Activated CD4-positive, CD25-positive, alpha-beta regulatory T cell treated with anti-CD3 and anti-CD28 coated beads, Interleukin-2, amount 50 U/mL, for 72 hours (primary cell): Measurements from ENCODE around the gene NCDN.
A peak's percentile ranks its signal among the peaks of the same experiment; 100 is the strongest.

ENCODE experiments used
- DNase-seq: peaks from one replicate; pipeline ENCODE4 v3.0.0; 2021

NCDN gene, protein sequence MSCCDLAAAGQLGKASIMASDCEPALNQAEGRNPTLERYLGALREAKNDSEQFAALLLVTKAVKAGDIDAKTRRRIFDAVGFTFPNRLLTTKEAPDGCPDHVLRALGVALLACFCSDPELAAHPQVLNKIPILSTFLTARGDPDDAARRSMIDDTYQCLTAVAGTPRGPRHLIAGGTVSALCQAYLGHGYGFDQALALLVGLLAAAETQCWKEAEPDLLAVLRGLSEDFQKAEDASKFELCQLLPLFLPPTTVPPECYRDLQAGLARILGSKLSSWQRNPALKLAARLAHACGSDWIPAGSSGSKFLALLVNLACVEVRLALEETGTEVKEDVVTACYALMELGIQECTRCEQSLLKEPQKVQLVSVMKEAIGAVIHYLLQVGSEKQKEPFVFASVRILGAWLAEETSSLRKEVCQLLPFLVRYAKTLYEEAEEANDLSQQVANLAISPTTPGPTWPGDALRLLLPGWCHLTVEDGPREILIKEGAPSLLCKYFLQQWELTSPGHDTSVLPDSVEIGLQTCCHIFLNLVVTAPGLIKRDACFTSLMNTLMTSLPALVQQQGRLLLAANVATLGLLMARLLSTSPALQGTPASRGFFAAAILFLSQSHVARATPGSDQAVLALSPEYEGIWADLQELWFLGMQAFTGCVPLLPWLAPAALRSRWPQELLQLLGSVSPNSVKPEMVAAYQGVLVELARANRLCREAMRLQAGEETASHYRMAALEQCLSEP

DNA sequence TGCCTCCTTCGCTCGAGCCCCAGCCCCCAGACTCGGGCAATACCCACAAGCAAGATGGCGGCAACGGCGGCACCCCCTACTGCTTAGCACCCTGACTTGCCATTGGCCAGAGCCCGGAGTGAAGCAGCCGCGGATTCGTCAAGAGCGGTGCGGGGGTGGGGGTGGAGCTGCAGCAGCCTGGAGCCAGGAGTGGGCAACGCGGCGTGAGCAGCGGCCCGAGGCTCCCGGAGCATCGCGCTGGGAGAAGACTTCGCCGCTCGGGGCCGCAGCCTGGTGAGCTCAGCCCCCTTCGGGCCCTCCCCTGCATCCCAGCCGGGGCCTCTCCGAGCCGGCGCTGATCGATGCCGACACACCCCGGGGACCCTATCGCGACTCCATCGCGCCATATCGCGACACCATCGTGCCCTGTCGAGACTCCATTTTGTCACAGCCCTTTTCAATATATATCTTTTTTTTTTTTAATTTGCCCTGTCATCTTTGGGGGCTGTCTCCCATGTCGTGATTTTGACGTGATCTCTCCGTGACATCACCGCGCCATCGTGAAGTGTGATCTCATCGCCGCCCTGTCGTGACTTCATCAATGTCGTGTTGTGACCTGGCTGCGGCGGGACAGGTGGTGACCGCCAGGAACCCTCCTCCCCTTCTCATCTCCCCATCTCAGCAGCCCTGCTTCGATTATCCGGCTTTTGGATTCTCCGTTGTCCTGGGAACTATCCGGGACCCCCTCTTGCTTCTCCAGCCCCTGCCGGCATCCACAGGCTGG, at the start of gene NCDN:
TSS of gene NCDN (plus strand) at position 189 of the 763 bp plus-strand sequence. CDS start at position 581, 392 bp downstream.
- DNase-seq = peak; percentile 94

DNA sequence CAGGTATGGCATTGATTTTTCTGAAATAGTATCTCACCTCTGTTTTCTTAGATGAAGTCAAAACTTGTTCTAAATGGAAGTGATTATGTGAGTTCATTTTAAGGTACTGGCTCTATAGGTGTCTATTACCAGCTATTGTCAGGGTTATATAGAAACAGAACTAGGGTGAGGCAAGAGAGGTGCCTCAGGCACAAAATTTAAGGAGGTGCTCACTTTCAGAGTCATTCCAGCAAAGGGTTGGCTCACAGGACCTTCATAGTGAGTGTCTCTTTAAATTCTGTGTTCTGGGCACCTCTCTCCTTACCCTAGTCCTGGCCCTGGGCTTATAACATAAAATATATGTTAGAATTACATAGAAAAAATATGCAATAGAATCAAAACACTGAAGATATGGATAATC, 49.7 kb upstream of the NCDN start:
- no peak for DNase-seq

DNA sequence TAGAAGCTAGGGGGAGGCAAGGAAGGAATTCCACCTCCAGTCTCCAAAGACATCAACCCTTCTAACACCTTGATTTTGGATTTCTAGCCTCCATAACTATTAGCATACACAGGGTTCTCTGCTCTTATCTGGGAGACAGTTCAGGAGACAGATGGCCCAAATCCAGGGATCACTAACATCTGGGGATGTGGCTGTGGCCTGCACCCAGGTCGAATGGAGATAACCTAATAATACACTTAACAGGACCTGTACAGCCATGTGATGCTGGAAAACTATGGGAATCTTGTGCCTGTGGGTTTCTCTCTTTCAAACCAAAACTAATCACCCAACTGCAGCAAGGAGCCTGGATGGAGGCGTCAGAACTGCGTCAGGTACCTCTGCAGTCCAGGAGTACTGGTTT, 48.0 kb upstream of the NCDN start:
- DNase-seq = no peak

DNA sequence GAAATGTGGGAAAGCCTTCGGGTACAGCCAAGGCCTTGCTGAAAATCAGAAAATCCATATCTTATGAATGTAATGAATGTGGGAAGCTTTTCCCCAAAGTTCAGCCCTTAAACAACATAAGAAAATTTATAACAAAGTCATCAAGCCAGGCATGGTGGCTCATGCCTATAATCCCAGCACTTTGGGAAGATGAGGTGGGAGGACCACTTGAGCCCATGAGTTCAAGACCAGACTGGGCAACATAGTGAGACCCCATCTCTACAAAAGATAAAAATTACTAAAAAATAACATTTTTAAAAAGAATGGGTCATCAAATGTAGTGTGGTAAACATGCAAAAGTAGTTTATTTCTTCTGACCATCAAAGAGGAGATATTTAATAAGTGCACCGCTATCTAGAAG, 46.3 kb upstream of the NCDN start:
- no peak for DNase-seq

DNA sequence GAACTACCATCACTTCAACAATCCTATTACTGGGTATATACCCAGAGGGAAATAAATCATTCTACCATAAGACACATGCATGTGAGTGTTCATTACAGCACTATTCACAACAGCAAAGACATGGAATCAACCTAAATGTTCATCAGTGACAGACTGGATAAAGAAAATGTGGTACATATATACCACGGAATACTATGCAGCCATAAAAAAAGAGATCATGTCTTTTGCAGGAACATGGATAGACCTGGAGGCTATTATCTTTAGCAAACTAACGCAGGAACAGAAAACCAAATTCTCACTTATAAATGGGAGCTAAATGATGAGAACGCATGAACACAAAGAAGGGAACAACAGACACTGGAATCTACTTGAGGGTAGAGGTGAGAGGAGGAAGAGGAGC, 39.4 kb upstream of the NCDN start:
- no peak for DNase-seq

DNA sequence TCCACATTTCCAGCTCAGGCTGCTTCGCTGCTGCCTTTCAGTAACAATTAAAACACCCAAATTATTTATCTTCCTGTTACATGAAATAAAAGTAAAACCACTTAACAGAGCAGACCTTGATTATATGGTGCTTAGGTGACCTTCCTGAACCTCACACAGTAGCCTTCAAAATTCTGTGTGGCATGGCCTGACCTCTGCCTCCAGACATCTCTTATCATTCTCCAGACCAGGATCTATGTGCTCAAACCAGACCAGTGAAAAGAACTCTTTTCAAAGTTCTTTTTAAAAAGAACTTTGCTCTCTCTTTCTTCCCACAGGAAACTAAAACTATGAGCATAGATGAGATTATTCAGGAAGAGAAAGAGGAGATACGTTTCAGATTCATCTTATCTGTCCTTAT, 38.2 kb upstream of the NCDN start:
- DNase-seq = no peak

DNA sequence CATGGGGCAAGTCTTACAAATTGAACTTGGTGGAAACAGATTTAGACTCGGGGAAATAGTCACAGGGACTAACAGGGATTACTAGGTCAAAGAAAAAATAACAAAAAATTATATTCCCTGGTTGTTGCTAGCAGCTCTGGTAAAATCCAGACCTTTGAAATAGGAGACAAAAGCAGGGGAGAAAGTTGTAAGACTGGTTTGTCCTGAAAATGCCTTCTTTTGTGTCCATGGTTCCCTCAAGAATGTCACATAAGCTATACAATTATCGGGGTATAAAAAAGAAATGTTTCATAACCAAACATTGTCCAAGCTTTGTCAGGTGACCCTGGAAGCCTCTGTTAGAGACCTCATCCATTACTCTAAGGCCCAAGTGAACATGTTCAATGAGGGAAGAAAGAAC, 33.5 kb upstream of the NCDN start:
- DNase-seq = no peak

DNA sequence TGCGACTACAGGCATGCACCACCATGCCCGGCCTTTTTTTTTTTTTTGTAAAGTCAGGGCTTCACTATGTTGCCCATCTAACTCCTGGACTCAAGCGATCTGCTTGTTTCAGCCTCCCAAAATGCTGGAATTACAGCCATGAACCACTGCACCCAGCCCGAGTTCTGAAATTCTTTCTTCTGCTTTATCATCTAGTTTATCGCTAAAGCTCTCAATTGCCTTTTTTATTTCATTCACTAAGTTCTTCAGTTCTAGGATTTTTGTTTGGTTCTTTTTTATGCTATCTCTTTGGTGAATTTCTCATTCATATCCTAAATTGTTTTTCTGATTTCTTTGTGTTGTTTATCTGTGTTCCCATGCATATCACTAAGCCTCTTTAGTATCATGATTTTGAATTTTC, 27.4 kb upstream of the NCDN start:
- no peak for DNase-seq

DNA sequence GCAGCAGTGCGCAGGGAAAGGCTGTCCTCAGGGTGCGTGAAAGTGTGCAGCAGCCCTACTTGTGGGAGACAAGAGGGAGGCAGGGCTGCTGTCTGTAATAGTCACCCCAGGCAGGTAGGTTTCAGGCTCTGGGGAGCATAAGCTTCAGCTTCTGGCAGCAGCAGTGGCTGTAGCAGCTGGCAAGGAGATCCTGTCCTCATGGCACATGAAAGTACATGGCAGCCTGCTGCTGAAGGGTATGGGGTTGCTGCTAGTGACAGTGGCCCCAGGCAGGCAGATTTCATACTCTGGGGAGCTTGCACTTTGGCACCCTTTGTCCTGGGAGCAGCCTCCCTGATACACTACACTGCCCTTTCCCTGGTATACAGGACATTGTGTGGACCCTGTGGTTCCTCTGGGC, 26.7 kb upstream of the NCDN start:
- no peak for DNase-seq

DNA sequence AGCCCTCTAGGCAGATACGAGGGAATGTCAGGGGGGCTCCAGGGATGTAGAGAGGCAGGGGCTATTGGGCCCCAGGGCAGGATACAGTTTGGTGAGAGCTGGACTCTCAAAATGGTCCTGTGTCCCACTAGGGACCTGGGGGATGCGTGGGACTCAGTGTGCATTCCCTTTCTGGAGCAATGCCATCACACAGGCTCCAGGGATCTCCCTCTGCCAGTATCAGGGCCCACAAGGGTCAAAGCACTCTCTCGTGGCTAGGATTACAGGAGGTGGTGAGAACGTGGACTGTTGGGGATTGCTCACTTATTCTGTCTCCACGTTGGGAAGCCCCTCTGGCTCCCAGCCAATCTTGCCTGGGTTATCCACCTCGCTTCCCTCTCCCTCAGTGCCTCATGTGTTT, 26.2 kb upstream of the NCDN start:
- DNase-seq = no peak

DNA sequence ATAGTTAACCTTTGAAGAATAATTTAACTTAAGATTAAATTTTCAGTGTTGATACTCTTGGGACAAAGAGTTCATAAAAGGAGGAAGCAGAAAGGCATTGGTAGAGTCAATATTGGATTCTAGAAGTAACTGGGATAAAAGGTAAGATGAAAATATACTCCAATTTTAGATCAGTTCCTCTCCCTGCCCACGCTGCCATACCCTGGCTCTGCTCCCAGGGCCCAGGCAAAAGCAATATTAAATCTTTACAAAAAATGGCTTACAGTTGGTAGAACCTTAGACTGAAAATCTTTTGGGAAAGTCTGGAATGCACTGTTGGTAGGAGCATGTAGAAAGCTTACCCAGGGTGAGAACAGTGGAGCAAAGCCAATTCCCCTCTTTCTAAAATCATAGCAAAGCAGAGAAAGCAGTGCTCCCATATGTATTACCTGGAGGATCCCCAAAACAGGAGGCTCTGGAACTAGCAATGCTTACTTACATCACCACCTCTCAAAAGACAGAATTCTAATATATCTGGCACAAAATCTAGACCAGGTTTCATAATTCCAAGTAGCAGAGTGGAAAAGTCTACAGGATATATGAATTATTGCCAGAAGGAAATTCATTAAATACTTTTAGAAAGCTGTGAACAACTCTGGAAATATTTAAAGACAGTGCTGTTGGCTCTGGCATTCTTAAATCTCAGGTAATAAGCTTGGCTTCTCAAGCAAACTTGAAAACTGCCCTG, 24.9 kb upstream of the NCDN start:
- DNase-seq = no peak

DNA sequence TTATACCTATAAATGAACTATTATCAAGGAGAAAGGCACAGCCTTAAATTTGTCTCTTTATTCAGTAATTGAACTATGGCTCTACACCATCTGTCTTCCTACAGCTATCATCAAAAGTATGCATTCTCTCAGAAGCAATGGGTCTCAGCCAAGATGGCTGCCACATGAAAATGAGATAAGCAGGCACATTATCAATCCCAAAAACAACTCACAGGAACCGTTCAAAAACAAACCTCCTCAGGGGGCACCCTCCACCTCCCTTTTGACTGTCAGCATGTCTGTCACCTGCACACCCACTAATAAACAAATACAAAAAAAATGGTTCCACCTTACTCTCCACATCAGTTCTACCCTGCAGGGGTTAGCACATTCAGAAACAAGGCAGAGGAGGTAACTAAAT, 24.0 kb upstream of the NCDN start:
- no peak for DNase-seq

DNA sequence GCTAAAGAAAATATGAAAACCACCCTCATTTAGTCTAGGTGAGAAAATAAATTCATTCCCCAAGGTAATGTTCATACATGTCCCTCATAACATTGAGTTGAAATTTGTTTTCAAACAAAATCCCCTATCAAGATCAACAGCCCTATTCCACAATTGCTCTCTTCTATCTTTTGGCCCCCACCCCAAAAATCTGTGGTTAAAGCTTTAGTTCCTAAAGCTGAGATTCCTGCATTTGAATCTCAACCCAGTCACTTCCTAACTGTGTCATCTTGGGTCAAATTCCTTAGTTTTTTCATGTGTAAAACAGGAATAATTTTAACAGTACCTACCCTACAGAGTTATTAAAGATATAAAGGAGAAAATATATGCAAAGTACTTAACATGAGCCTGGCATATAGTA, 22.4 kb upstream of the NCDN start:
- DNase-seq = no peak

DNA sequence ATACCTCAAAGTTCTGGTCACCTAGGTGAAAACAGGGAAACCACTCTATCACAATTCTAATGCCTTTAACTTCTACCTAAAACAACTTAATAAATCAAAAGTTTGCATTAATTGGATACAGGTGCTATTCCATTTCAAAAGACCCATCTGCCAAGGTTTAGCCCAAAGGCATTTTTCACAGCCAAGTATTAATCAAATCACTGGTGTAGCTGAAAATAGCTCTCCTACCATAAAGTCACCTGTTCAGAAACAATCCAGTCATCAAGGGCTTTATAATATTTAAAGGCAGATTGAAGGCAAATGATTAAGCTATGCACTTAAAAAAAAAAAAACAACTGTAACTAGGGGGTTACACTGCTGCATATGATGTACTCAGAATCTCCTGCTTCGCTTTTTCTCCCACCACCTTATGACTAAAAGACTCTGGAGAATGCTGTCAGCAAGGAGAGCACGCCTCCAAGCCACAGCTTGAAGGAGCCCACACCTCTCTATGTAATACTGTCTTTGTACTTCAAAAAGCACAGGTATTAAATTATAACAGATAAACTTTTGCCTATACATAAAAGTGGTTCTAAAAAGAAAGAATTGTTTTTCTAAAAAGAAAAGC, 20.9 kb upstream of the NCDN start:
- no peak for DNase-seq

DNA sequence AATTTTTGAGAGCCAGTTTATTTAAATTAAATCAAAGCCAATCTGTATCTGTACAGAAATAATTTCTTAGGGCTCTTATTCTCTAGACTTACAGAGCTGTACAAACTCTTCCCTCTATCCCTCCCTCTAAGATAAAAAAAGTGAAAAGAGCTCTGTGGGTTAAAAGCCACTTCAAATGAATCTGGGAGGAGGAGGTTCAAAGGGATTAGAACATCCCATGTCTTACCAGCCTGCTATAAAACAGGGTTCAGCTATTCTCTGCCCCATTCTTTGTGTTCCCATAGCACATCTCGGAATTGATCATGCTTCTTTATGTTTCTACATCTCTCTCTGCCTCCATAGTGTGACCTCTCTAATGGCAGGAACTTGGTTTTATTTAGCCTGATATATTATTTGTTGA, 19.8 kb upstream of the NCDN start:
- no peak for DNase-seq

DNA sequence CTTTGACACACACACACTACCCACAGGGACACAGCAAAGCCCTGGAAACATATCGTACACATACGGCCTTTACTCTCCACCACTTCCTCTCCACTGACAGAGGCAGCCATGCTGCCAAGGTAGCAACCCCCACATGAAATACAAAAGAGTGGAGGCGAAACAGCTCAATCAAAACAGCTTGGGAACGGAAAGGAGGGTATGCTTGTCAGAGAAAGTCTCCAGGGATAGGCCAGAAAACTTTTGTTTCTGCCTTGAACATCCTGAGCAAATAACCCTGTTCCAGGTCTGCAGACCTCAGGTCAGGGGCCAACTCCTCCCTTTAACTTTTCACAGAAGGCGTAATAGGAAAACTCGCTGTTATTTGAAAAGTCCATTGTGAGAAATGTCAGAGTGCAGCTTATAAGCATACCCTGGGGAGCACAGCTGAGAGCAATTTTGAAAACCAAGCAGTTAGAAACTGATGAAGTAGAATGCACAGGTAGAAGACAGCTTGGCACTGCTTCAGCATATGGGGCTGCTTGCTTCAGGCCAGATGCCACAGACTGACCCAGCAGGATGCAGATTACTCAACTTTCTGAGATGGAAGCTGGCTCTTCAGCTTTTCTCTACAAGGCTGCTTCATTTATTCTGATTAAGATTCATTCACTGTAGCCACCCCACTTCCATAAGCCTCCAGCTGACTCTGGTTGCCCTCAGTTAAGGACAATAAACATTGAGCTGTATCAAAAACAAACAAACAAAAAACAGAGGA, 18.4 kb upstream of the NCDN start:
- DNase-seq = no peak

DNA sequence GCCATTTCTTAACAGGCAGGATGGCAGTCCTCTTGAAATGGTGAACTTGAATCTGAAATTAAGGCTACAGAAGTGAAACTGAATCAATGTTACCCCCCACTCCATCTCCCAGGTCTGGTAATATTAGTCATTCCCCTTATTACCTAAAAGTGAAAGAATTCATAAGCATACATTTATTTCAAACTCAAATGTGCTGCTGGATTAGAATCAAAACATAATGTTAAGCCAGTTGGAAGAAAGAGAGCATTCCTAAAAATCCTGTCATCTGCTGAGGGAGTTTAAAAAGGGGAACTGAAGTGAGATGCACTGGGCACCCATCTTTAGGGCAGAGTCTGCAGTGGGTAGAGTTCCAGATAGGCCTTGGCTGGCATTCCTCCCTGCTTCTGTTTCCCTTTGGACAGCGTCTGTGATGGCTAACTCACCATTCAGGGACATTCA, 17.8 kb upstream of the NCDN start:
- DNase-seq = no peak

DNA sequence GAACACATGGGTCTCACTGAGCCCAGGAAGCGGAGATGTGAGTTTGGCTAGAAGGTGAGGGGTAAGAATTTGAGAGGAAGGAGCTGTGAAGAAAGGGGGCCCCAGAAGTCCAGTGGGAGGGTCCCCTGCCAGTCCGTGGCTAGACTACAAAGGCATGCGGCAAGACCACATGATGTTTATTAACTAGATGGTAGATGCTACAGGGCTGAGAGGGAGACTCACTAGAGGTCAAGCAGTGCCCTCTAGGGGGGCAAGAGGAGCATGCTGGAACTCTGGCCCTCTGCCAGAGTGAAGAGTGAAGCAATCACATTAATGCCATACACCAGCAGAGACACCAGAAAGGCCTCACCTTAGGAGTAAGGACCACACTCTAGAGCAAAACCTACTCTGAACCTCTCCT, 12.6 kb upstream of the NCDN start:
- no peak for DNase-seq

DNA sequence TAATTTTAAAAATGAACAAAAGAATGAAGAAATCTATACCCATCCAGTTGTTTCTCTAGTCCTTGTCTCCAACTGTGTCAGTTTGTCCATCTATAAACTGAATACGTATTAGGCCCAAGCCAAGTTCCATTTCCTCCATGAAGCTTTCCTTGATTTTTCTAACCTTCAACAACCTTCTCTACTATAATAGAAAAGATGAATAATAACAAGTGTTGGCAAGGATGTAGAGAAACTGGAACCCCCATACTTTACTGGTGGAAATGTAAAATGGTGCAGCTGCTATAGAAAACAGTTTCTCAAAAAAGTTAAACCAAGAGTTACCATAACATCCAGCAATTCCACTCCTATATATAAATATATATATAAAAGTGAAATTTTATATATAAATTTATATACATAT, 11.0 kb upstream of the NCDN start:
- DNase-seq = no peak

DNA sequence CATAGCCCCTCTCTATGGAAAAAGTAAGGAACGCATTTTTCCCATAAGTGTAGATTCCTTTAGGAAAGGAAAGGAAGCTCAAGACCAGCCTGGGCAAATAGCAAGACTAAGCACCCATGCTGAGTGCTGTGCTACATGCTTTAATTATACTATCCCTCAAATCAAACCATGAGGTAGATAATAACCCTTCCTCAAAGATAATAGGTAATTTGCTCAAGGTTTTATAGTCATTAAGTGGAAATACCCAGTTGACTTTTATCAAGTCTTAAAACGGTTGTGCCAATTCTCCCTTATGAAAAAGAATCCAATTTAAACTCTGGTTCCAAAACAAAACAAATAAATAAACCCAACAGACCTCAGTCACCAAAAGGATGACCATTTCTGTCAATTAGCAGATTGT, 3.7 kb upstream of the NCDN start:
- DNase-seq = no peak

DNA sequence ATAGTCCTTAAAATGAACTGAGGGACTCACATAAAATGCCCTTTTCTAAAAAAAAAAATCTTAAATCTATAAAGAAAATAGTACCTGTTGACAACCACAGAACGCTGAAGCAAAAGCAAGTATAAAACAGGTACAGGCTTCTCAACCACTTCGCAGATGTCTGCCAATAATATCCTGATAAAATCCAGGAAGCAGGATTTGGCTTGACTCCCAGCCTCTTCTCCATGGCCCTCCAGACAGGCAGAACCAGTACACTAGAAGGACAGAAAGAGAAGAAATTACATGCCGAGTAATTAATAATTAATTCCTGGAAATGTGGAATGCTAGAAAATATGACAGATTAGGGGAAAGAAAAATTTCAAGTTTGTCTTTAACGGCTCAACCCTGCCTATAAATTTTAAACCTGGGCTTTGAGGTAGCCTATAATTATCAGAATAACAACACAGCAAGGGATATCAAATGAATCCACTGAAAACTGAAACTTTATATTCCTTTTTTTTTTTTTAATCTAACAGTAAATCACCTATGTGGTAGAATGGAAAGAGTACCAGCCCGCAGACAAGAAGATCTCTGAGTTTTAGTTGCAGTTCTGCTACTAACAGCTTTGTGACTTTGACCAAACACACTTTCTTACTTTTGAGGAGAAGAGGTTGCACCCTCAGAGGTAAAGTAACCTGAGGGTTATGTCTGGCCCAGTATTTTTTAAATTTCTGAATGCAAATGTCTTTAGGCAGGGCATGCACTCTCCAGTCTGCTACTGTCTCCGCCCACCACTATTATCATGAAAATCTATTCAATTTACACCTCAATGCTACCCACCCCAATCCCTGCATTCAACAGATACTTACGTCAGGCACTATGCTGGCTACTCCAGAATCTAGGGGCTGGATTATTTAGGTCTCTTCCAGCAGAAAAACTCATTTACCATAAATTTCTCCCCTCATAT, 3.1 kb upstream of the NCDN start:
- DNase-seq = no peak
